Stimulated activated naive CD4-positive, alpha-beta T cell treated with Interleukin-2 at 50 U/mL for 16 hours (primary cell): Measurements from ENCODE around the gene ENAM.
A peak's percentile ranks its signal among the peaks of the same experiment; 100 is the strongest.

Source experiments
- DNase-seq: peaks from one replicate; lab custom pipeline; 2025; lab: John Stamatoyannopoulos, UW

Gene ENAM

GRCh38 chr4:70628444-70628843 lies at the start of gene ENAM:
ENAM (plus strand) TSS chr4:70628744; CDS start chr4:70629501, 757 bp downstream.
- DNase-seq, result no peak

GRCh38 chr4:70581980-70582379 lies 46.6 kb upstream of the ENAM start:
- no peak for DNase-seq

- no peak for DNase-seq
Observed at GRCh38 chr4:70583952-70584834, 44.4 kb upstream of the ENAM start.

GRCh38 chr4:70586841-70587240 lies 41.7 kb upstream of the ENAM start:
- DNase-seq, result no peak

- DNase-seq, result no peak
Observed at GRCh38 chr4:70589785-70590184, 38.8 kb upstream of the ENAM start.

- no peak for DNase-seq
Observed at GRCh38 chr4:70591955-70592582, 36.5 kb upstream of the ENAM start, which contains the start of gene AMBN. AMBN (plus strand) TSS chr4:70592256; CDS start chr4:70592359, 103 bp downstream.

GRCh38 chr4:70594196-70594595 lies 34.3 kb upstream of the ENAM start:
- DNase-seq, result no peak

- no peak for DNase-seq
Observed at GRCh38 chr4:70600305-70600704, 28.2 kb upstream of the ENAM start.

- DNase-seq, result no peak
Observed at GRCh38 chr4:70600977-70601376, 27.6 kb upstream of the ENAM start.

- peak; percentile 29 for DNase-seq
Observed at GRCh38 chr4:70601422-70602039, 27.0 kb upstream of the ENAM start.

- no peak for DNase-seq
Observed at GRCh38 chr4:70603856-70604255, 24.7 kb upstream of the ENAM start.

- no peak for DNase-seq
Observed at GRCh38 chr4:70606459-70606858, 22.1 kb upstream of the ENAM start.

GRCh38 chr4:70607334-70607853 lies 21.1 kb upstream of the ENAM start:
- DNase-seq, result no peak

- DNase-seq, result no peak
Observed at GRCh38 chr4:70608324-70608723, 20.2 kb upstream of the ENAM start.

- no peak for DNase-seq
Observed at GRCh38 chr4:70613306-70614183, 15.0 kb upstream of the ENAM start.

GRCh38 chr4:70614184-70614555 lies 14.4 kb upstream of the ENAM start:
- DNase-seq, result no peak

- DNase-seq, result no peak
Observed at GRCh38 chr4:70619288-70619687, 9.3 kb upstream of the ENAM start.

- no peak for DNase-seq
Observed at GRCh38 chr4:70619778-70620177, 8.8 kb upstream of the ENAM start.

GRCh38 chr4:70623323-70623722 lies 5.2 kb upstream of the ENAM start:
- no peak for DNase-seq

GRCh38 chr4:70624226-70624793 lies 4.2 kb upstream of the ENAM start:
- no peak for DNase-seq

GRCh38 chr4:70627620-70628019 lies 924 bp upstream of the ENAM start:
- DNase-seq, result no peak
